GM21381 (cell line): ENCODE data around the gene OR1L6.

Source experiments
- ATAC-seq: cut with Tn5 transposase; IDR thresholded peaks from one replicate; pipeline ENCODE4 v1.9.1; 2021; ENCODE audit warnings: mild to moderate bottlenecking, moderate library complexity; ENCODE audit not compliant: unreplicated experiment

OR1L6 gene

DNA sequence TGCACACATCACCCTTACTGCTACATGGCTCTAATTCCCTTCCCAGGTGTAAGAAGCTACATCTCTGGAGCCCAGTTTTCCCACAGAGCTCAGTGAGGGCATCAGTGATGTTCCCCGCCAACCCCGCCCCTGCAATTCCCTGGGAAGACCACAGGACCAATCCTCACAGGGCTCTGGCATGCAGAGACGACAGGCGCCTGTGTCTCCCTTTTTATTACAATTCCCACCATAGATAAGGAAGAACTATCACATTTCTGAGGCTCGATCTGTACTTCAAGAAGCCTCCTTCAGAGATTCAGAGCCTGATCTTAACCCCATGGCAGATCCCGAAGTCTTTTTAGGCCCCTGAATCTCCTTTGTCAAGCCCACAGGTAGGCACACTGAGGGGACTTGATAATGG lies at the start of gene OR1L6:
Gene OR1L6, plus strand, starts transcription at position 301 of the 400 bp plus-strand sequence. CDS start 7,545 bp downstream, outside the sequence.
- ATAC-seq, result no peak

GRCh38 chr9:122695696-122696095 lies 46.4 kb upstream of the OR1L6 start:
- no peak for ATAC-seq

- no peak for ATAC-seq
These were observed 24.1 kb upstream of the OR1L6 start for GRCh38 chr9:122718038-122718437.

GRCh38 chr9:122719218-122719617 lies 22.9 kb upstream of the OR1L6 start:
- ATAC-seq, result no peak

GRCh38 chr9:122723690-122724089 lies 18.4 kb upstream of the OR1L6 start, which contains the start of gene OR1L4:
Gene OR1L4, plus strand, starts transcription at chr9:122723990. Its CDS starts 0 bp downstream, at chr9:122723990.
- no peak for ATAC-seq

DNA sequence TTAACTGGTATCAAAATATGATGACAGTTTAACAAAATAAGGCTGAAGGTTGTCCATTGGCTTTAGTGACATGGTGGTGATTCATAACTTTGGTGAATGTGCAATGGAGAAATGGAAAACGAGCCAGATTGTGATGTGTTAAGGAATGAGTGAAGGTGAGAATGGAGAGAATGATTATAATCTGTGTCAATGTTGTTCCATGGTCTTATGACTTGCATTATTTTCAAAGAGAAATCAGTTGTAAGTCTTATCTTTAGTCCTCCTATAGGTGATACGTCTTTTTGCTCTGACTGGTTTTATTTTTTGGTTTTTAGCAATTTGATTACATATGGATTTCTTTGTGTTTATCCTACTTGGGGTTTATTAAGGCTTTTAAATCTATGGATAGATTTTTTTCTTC lies 12.7 kb downstream of the OR1L6 start:
- no peak for ATAC-seq

- ATAC-seq, result no peak
These were observed 25.7 kb downstream of the OR1L6 start for GRCh38 chr9:122767817-122768216.

- ATAC-seq, result no peak
These were observed 34.9 kb downstream of the OR1L6 start for GRCh38 chr9:122777052-122777451.

- ATAC-seq, result no peak
These were observed 36.0 kb downstream of the OR1L6 start for GRCh38 chr9:122777935-122778627.

DNA sequence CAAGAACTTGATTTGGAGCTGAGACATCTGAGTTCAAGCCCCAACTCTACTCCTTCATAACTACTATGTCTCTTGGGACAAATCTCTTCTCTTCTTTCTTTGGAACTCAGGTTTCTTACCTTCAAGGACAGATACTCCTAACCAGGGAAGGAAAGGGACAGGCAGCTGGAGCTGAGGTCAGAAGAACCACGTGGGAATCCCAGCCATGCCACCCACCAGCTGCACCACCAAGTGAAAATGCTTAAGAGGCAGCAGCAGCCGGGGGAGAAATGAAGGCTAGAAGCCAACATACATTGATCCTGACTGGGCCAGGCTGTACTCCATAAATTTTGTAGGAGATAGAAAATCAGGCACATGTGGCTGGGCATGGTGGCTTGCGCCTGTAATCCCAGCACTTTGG lies 37.1 kb downstream of the OR1L6 start:
- no peak for ATAC-seq

DNA sequence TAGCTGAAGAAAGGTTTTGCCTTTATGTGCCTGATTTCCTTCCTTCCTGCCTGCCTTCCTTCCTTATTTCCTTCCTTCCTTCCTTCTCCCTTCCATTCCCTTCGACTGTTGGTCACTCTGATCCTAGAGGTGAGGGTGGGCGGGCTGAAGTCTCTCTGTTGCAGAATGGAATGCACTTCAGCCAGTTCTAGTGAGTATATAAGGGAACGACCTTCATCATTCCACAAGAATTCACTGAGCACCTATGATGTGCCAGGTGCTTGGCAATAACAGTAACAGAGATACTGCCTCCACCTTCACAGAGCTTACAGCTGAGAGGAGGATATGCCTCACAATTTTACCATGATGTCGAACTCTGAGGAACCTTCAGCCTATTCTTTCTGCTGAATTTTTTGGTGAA lies 37.9 kb downstream of the OR1L6 start:
- no peak for ATAC-seq

DNA sequence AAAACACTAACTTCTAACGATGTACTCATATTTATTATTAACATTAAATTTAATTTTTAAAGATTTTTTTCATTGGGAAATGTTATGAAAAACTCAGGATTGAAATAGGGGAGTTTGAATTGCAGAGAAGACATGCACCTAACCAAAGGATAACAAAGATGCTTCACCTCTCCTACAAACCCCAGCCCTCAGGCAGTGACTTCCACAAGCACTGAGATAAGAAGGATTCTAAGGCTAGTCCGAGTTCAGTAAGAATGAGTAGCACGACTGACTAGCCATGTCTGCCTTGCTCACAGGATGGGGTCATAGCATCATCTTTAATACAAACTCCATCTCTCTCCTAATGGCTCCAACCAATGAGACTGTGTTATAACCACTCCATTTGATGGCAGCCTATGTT lies 39.6 kb downstream of the OR1L6 start:
- no peak for ATAC-seq

GRCh38 chr9:122785269-122785668 lies 43.2 kb downstream of the OR1L6 start:
- ATAC-seq, result no peak

DNA sequence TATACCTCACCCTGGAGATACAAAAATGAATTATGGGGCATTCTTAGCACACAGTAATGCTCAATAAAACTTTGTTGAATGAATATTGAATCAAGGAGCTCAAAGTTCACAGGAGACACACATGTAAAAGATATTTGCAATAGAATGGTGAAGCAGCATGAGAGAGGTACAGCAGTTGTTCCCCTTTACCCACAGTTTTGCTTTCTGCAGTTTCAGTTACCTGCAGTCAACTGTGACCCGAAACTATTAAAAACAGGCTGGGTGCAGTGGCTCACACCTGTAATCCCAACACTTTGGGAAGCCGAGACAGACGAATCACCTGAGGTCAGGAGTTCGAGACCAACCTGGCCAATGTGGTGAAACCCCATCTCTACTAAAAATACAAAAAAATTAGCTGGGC lies 44.2 kb downstream of the OR1L6 start:
- no peak for ATAC-seq

DNA sequence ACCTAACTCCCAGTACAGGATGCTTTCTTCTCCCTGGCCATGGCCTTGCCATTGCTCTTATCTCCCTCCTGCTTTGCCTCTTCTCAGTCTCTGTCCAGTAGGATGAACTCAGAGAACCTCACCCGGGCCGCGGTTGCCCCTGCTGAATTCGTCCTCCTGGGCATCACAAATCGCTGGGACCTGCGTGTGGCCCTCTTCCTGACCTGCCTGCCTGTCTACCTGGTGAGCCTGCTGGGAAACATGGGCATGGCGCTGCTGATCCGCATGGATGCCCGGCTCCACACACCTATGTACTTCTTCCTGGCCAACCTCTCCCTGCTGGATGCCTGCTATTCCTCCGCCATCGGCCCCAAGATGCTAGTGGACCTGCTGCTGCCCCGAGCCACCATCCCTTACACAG lies 46.7 kb downstream of the OR1L6 start, which contains the start of gene OR5C1:
Gene OR5C1, plus strand, starts transcription at position 103 of the 400 bp plus-strand sequence. Its CDS starts 0 bp downstream, at position 103.
- no peak for ATAC-seq

- ATAC-seq, result no peak
These were observed 47.3 kb downstream of the OR1L6 start for GRCh38 chr9:122789256-122790046.

- no peak for ATAC-seq
These were observed 50.0 kb downstream of the OR1L6 start for GRCh38 chr9:122791872-122792669.

DNA sequence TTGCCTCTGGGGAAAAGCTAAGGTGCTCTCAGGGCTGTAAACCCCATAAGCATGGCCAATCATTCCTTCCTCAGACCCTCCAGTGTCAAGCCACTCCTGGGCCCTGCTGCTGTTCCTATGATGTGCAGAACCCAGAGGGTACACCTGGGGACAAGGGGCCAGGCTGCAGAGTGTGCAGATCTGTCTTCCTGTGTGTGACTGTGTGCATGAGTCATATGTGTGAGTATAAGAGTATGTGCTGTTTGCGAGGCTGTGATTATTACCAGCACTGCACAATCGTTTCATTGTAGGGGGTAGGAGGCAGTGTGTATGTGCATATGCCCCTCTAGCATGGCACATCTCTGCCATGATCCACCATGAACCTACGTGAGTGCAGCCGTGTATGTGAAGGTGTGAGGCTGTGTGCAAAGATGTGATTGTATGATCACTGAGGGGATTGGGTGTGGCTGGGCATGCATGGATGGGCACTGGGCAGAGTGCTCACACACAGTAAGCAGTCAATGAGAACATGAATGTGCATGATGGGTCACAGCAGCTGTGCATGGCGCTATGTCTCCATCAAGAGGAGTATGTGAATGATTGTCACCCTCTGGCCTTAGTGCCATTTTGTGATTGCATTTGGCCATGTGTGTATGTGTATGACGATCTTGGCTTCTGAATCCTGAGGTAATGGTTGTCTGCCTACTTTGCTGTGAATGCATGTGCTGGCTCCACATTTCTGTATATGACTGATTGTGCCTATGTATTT lies 55.4 kb downstream of the OR1L6 start:
- ATAC-seq, result no peak
